Measurements from ENCODE around the gene PTP4A1.
"Not testable (repeated sequence)": the region's sequence is repeated elsewhere in the genome, so short reads cannot be mapped to it uniquely, and the experiment has no call there.

The PTP4A1 gene

DNA sequence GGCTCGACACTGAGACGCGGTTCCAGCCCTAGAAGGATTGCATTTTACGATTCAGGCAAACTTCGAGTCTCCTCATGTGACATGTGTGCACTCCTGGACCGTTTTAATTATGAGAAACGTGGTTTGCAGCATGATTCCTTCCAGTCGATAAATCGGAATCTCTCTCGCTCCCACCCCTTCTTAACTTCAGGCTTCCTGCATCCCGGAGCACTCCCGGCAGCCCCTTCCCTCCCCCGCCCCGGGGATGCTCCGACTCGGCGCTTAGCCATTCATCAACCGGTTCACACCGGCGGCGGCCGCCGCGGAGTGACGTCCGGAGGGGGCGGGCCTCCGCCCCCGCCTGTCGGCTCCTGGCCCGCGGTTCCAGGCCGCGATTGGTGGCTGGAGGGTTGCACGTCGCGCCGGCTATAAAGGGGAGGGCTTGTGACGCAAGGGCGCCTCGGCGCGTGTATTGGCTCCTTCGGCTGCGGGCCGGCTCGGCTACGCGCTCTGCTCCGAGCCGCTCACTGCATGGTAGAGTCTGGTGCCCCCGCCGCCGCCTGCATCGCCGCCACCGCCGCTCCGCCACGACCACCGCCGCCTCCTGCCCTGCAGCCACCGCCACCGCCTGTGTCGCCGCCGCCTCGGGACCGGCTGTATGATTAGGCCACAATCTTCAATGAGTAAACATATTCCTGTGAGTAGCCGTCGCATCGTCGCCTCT lies at the start of gene PTP4A1, which contains the start of gene LOC128125822:
PTP4A1 (plus strand) TSS at position 437 of the 703 bp plus-strand sequence. CDS start 4,401 bp downstream, outside the sequence.
LOC128125822 (plus strand) TSS at position 437 of the 703 bp plus-strand sequence.
- DNase-seq: peak; percentile 97

DNA sequence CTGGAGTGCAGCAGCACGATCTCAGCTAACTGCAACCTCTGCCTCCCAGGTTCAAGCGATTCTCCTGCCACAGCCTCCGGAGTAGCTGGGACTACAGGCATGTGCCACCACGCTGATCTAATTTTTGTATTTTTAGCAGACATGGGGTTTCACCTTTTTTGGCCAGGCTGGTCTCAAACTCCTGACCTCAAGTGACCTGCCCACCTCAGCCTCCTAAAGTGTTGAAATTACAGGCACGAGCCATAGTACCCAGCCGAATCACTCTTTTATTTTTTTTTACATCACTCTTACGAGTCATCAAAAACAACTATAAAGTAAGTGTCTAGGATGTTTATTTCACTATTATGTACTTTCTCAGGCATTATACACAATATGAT lies 49.4 kb upstream of the PTP4A1 start:
- not testable (repeated sequence) for DNase-seq

DNA sequence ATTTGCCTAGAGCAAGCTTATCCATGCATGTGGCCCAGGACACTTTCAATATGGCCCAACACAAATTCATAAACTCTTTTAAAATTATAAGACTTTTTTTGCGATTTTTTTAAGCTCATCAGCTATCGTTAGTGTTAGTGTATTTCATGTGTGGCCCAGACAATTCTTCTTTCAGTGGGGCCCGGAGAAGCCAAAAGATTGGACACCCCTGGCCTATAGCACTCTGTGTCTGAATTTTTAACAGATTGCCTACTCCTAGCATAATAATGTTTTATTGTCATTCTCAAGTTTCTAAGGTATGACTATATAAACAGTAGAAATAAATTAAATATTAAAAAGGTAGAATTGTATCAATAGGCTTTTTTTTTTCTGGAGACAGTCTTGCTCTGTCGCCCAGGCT lies 48.6 kb upstream of the PTP4A1 start:
- no peak for DNase-seq

DNA sequence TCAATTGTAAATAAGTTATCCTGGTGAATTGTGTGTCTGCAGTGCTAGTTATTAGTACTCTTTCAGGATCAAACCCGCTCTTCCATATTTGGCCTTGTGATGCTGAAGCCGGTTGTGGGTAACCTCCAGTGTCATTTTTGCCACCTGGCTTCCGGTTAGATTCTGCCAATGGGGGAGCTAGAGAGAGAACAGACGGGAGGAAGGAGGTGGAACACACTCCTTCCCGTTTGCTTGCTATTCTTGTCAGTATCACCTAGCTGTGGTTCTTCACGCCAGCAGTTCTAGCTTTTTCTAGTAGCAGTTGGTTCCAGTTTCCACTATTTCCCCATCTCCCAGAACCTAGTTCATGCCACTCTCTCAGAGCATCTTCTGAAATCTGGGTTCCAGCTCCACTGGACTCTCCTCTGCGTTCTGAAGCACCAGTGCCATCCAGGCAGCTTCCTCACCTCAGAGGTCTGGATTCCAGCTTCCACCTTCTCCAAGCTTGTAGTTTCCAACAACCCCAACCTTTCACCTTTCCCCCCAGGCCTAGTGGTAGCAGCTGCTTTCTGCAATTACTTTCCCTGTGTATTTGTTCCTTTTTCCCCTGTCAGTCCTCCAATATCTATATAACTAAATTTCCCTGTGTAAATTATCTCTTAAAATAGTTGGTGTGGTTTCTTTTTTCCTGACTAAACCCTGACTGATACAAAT lies 46.9 kb upstream of the PTP4A1 start:
- DNase-seq: no peak

DNA sequence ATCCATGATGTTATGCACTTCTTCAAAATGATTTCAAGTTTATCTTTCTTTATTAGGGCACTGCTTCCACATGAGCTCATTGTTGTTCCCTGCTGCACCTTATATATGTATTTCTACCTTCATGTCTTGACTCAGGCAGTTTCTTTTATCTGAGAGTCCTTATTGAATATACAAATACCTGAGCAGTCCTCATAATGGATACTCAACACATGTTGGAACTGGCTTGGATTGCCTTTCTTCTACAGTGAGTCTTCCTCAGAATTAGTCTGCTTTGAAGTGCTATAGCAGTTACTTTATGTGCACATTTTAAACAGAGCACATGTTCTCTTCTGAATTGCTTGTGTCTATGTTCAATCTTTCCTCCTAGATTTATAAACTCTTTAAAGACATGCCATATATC lies 45.3 kb upstream of the PTP4A1 start:
- no peak for DNase-seq

DNA sequence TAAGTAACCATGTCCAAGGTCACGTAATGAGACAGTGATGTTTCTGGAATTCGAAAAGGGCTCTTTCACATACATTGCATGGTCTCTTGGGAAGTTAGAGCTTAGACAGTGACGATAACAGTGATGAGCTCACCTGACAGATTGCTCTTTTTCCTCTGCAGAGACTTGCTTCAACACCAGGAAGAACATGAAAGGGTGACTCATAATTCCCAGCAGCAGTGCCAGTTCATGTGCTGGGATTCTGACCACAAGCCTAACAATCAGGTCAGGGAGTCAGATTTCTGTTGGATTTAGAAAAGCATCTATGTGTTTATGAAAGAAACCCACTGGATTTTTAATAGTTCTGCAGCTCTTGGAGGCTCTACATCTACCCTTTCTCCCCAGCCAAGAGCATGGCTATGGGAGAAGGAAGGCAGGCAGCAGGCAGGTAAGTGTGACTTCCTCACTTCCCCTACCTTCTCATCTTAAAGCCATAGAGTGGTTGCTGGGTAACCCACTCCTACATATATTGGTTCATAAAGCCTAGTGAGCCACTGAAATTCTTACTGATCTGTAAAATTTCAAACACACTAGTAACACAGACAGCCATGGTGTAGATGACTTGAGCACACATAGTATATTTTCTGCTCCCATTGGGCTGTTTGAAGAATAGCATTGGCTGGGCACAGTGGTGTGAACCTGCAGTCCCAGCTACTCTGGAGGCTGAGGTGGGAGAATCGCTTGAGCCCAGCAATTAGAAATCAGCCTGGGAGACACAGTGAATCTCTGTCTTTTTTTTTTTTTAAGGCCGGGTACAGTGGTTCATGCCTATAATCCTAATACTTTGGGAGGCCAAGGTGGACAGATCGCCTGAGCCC lies 44.4 kb upstream of the PTP4A1 start:
- no peak for DNase-seq

DNA sequence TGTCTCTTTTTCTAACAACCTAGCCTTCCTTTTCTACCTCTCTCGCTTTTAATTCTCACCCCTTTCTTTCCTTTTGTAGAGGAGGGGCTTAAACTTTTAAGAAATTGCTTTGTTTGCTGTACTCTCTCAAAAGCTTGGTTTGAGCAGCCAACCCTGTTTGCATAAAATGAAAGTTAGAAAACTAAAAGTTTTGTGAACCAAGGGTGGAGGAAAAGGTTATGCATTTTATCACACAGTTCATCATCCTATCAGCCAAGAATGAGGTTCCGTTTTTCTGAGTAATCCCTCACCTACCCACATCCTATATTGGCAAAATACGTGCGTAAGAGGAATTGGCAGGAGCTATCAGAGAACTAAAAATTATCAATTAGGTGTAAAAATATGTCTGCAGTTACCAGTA lies 42.8 kb upstream of the PTP4A1 start:
- DNase-seq: no peak

DNA sequence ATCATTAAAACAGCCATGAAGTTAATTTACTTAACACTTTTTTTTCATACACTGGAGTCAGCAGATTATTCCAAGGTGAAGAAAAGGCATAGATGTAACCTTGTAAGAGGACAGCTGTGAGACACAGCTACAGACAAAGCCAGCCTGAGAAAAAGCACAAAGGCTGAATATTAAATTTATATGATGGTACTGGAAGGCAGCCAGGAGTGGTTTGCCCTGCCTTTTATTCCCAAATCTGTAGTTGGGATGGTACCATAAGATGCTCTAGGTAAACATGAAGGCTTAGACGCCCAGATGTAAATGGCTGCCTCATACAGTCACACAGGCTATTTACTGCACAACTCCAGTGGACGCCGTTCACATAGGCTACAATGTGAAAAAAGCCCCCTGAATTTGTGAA lies 42.1 kb upstream of the PTP4A1 start:
- no peak for DNase-seq

DNA sequence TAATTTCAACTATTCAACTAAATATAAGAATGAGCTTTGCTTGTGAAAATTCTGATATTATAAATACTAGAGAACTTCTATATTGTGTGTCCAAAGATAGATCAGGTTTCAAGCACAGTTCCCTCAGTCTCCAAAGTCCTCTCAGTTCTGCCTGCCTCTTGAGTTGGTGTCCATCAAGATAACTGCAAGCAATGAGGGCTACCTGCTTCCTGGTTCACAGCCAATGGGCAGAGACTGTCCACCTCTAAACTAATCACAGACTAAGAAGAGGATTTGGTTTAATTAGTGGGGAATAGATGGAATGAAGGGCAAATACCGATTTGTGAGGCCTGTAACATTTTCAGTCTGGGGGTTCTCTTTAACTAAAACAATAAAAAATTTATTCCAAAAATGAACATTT lies 41.3 kb upstream of the PTP4A1 start:
- no peak for DNase-seq

DNA sequence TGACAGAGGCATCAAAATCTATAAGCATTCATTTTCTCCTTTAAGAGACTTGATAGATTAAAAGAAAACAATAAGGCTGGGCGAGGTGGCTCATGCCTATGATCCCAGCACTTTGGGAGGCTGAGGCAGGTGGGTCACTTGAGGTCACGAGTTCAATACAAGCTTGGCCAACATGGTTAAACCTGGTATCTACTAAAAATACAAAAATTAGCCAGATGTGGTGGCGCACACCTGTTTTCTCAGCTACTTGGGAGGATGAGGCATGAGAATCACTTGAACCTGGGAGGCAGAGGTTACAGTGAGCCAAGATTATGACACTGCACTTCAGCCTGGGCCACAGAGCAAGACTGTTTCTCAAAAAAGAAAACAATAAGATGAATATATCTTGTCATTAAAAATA lies 39.3 kb upstream of the PTP4A1 start:
- no peak for DNase-seq

DNA sequence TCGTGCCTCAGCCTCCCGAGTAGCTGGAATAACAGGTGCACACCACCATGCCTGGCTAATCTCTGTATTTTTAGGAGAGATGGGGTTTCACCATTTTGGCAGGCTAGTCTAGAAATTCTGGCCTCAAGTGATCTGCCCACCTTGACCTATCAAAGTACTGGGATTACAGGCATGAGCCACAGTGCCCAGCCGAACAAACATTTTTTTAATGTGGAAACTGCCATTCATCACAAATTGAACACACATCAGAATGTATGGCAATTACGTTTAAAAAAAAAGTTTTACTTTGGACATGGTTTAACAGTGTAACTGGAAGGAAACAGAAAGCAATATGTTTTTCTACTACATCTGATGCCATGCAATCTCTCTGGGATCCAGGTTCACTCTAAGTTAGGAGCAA lies 38.3 kb upstream of the PTP4A1 start:
- DNase-seq: no peak

DNA sequence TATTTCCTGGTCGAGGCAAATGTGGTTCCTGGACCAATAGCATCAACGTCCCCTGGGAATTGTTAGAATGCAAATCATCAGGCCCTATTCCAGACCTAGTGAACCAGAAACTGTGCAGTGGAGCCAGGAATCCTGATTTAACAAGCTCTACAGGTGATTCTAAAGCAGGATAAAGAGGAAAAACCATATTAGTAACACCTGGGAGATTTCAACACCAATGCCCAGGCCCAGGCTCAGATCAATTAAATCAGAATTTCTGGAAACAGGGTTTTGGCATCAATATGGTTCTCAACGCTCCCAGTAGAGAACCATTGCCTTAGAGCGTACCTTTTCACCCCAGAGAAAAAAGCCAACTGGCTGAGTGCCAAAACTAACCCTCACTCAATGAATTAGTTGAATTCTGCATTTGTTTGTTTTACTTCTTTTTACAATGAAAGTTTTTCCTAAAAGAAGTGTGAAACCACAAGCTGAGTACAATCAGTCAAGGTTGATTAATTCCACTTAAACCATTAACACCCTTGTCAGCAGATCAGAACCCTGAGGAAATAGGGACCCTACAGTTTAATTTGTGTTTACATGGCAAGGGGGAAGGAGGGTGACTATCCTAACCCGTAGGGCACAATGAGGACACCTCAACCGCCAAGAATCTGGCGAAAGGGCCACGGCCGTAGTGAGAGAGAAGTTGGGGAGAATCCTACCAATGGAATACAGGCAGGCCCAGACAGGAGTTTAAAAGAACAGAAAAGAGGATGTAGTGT lies 34.9 kb upstream of the PTP4A1 start:
- no peak for DNase-seq

DNA sequence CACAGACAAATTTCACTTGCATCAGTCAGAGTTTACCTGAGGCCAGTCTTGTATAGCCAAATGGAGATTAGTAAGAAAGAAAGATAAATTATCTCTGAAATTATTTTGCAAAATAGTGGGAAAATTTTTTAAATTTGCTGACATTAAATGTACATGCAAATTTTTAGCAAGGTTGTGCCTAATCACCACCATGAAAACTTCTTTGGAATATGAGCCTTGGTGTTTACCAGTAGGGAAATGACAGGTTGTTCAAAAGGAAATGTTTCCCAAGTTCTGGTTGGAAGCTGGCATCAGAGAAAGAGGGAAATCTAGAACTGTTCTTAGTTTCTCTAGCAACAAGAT lies 34.4 kb upstream of the PTP4A1 start:
- no peak for DNase-seq

DNA sequence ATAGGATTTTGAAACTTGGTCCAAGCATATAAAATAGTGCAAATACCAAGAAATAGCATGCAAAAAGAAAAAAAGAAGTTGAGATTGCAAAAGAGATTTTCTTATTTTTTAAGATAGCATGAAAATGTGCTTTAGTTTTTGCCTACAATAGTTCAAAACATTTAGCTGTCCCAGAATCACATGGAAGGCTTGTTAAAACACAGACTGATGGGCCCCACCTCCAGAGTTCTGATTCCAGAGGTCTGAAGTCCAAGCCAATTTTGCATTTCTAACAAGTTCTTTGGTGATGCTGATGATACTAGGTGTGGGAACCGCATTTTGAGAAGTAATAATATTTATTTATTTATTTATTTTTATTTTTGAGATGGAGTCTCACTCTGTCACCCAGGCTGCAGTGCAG lies 33.7 kb upstream of the PTP4A1 start:
- no peak for DNase-seq

DNA sequence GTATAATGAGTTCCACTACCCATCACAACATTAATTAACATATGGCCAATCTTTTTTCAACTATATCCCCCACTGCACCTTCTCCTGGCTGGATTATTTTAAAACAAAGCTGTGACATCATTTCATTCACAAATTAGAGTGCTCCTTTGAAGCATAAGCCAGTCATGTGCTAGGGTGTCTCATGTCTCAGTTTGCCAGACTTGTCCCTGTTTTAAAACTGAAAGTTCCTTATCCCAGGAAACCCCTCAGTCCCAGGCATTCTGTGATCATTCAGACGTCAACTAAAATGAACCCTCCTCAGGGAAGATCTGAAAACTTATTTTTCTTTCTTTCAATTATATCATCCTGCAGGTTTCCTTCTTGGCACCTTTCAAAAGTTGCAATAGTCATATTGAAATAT lies 29.3 kb upstream of the PTP4A1 start:
- DNase-seq: no peak

DNA sequence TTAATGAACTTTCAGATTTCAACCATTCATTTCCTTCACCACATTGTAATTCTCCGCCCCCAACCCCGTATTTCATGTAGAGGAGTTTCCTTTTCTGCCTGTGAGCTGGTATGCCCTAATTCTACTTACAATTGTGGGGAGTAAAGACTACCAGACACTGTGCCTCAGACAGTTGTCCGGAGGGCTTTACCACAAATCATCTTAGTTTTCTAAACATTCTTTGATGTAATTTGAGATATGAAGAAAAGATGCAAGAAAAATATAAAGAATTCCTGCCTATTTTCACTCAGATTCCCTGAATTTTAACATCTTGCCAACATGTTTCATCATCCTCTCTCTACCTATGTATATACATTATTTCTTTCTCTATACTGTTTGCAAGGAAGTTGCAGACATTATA lies 28.3 kb upstream of the PTP4A1 start:
- DNase-seq: no peak

DNA sequence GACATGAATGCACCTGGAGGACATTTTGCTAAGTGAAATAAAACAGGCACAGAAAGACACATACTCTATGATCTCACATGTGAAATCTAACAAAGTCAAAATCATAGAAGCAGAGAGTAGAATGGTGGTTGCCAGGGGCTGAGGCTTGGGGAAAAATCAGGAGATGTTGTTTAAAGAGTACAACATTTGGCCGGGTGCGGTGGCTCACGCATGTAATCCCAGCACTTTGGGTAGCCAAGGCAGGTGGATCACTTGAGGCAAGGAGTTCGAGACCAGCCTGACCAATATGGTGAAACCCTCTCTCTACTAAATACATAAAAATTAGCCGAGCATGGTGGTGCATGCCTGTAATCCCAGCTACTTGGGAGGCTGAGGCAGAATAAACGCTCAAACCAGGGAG lies 26.0 kb upstream of the PTP4A1 start:
- DNase-seq: no peak

DNA sequence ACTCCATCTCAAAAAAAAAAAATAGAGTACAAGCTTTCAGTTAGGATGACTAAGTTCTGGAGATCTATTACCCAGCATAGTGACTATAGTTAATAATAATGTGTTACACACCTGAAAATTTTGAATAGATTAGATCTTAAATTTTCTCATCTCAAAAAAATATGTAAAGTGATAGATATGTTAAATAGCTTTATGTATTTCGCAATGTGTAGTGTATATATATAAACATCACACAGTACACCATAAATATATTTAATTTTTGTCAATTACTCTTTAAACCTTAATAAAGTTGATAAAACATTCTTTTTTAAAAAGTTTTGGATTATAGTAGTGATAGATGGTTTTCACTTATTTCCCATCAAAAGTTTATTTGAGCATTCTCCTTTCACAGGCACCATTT lies 25.6 kb upstream of the PTP4A1 start:
- no peak for DNase-seq

DNA sequence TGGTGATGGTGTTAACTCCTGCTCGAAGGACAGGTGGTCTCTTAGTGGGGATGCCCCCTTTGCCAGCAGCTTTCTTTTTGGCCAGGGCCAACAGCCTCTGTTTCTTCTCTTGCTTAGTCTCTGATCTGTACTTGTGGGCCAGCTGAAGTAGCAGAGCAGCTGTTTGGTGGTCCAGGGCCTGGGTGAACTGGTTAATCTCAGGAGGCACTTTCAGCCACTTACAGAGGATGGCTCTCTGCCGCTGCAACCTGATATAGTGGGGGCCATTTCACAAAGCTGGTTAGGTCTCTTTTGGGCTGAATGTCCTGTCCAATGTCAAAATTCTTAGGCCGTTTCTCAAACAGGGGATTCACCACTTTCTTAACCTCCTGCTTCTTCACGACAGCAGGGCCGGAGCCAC lies 23.2 kb upstream of the PTP4A1 start:
- no peak for DNase-seq

DNA sequence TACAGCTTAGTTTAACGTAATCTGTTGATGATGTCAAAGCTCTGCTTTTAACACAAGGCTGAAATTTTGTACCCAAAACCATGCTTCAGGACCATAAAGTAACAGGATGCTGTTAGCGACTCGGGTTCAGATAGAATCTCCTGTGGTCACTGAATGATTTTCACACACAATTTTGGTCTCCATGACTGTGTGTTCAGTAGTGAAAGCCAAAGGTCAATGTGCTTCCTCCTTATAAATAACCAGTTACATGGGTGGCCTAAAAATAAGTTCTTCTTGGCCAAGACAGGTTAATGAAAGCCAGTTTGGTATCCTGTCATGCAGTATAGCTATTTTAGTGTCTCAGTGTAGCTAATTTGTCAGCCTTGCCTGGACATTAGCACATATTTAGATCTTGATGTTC lies 19.1 kb upstream of the PTP4A1 start:
- DNase-seq: no peak

DNA sequence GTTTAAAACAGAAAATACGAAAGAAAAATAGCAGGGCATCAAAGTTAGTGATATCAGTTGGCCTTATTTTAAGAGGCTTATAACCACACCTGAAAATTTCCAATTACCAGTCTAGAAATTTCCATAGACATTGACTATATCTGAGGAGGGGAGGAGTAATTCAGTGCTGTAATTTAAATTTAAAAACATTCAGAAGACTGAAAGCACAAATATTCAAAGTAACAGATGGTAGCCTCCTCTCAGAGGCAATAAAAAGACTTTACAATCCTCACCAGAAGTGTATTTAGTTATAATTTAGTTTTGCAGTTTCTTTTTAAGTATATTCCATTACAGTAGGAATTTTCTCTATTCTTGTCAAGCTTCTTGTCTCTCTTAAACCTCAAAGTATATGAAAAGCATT lies 18.4 kb upstream of the PTP4A1 start:
- DNase-seq: no peak

DNA sequence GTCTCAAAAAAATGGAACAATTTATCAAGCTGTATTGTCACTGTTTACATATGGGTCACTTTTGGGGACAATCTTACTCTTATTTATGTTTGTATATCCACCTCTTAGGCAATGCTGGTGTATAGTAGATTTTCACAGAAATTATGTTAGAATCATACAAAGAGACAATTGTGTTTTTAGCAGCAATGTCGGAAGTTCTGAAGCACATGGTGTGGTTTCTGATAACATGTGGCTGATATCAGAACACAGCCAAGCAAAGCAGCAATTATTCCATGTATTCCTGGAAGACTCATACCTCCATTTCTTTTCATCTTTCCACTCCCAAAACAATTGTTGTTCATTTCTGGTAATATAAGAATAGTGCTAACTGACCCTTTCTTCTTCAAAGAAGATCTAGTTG lies 17.5 kb upstream of the PTP4A1 start:
- no peak for DNase-seq

DNA sequence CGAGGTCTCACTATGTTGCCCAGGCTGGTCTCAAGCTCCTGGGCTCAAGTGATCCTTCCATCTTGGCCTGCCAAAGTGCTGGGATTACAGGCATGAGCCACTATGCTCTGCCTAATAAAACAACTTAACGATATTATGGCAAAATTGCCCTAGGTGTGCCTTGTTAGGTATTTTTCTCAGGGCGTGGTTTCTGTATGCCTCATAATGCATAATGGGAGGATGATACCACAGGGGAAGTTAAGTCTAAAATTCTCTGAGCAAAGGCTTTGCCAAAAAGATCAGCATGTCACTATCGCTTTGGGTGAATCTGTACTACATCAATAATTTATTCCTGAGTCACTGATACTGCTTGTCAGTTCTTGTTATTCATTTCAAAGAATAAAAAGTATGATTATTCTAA lies 15.9 kb upstream of the PTP4A1 start:
- no peak for DNase-seq
